Measurements from ENCODE around the gene BEX3. TPM values are rescaled to one million over a fixed set of nuclear protein-coding genes. Genes with fewer than 3 reads are reported as not detected.

BEX3 gene
- total RNA-seq, 4 donors from 2014 or later: 43.8 to 71.7 (median 51.3) TPM

DNA sequence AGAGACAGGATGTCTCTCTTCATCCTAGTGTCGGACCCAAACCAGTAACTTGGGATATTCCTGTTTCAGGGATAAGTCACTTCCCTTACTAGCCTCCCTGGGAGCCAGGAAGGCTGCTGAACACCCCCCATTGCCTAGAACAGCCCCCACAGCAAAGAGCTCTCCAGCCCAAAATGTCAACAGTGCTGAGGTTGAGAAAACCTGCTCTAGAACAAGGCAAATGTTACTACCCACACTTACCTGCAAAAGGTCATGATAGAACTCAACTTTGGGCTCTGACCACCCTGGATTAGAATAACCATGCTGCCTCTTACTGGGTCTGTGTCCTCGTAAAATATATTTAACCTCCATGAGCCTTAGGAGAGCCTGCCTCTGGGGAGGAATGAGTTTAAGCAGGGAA lies 20.3 kb downstream of the BEX3 start:
- 69% methylated on average over 2 of the region's 2 CpGs for WGBS
- H3K27me3 ChIP-seq: no peaks in the 10 kb centered on the region
- TF ChIP-seq EP300 (IDR thresholded peaks at IDR 0.05): no peak
- TF ChIP-seq, protein P1, sequence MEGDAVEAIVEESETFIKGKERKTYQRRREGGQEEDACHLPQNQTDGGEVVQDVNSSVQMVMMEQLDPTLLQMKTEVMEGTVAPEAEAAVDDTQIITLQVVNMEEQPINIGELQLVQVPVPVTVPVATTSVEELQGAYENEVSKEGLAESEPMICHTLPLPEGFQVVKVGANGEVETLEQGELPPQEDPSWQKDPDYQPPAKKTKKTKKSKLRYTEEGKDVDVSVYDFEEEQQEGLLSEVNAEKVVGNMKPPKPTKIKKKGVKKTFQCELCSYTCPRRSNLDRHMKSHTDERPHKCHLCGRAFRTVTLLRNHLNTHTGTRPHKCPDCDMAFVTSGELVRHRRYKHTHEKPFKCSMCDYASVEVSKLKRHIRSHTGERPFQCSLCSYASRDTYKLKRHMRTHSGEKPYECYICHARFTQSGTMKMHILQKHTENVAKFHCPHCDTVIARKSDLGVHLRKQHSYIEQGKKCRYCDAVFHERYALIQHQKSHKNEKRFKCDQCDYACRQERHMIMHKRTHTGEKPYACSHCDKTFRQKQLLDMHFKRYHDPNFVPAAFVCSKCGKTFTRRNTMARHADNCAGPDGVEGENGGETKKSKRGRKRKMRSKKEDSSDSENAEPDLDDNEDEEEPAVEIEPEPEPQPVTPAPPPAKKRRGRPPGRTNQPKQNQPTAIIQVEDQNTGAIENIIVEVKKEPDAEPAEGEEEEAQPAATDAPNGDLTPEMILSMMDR (IDR thresholded peaks at IDR 0.05): no peak
- no peak for TF ChIP-seq POLR2AphosphoS5 (IDR thresholded peaks at IDR 0.05)
- no peak for TF ChIP-seq POLR2A (IDR thresholded peaks at IDR 0.05)
- DNase-seq (ENCODE audit: low spot score in 2 of 2): no peak
- no peak overlapping the region for H3K4me3 ChIP-seq
- H3K36me3 ChIP-seq: no peaks in the 10 kb centered on the region
- no peaks in the 10 kb centered on the region for H3K4me1 ChIP-seq
- H3K27ac ChIP-seq: no peak overlapping the region
- H3K9me3 ChIP-seq: no peaks in the 10 kb centered on the region

DNA sequence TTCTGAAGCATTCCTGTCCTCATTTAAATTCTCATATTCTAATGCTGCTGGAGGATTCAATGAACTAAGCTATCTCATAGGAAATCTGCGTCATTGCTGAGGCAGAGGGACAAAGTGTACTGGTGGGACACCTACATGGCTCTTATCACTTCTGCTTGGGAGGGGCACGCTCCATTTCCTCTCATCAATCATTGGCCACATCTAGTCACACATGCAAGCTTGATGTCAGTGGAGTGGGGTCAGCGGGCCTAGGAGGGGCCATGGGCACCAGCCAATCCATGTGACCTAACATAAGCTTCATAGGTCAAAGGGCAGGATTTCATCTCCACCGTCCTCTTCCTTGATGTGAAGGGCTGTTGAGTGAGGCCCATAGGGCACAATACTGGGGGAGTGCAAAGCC lies 21.4 kb downstream of the BEX3 start:
- Histone ChIP-seq H3K4me3 (no peak overlapping the region), H3K4me1 (no peaks in the 10 kb centered on the region), H3K27ac (no peak overlapping the region), H3K9me3 (no peaks in the 10 kb centered on the region), H3K36me3 (no peaks in the 10 kb centered on the region), H3K27me3 (no peaks in the 10 kb centered on the region)
- WGBS: 80% methylated on average over 4 of the region's 4 CpGs
- TF ChIP-seq, protein P1 (IDR thresholded peaks at IDR 0.05): no peak
- TF ChIP-seq EP300 (IDR thresholded peaks at IDR 0.05): no peak
- no peak for TF ChIP-seq POLR2A (IDR thresholded peaks at IDR 0.05)
- TF ChIP-seq POLR2AphosphoS5 (IDR thresholded peaks at IDR 0.05): no peak
- no peak for DNase-seq (ENCODE audit: low spot score in 2 of 2)

DNA sequence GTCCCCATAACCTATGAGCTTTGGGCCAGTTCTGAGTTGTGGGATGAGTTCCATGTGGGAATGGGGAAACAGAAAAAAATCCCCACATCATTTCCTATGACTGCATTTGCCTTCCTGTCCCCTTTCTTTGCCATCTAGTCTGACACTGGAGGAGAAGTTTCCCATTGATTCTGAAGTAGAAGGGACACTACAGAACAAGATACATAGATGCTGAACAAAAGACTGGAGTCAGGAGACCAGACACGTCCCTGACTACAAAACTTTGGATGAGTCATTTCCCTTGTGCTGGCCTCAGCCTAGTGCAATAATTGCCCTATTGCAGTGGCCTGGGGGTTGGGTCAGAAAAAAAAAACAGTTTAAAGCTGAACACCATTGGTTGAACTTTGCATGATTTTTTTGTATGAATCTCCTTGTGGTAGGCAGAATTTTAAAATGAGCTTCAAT lies 22.1 kb downstream of the BEX3 start:
- TF ChIP-seq POLR2A (IDR thresholded peaks at IDR 0.05) (no peak), POLR2AphosphoS5 (IDR thresholded peaks at IDR 0.05) (no peak), EP300 (IDR thresholded peaks at IDR 0.05) (no peak)
- TF ChIP-seq, protein P1 (IDR thresholded peaks at IDR 0.05): no peak
- no peaks in the 10 kb centered on the region for H3K36me3 ChIP-seq
- no peak overlapping the region for H3K4me3 ChIP-seq
- 5% methylated on average over 1 of the region's 1 CpG for WGBS
- H3K9me3 ChIP-seq: no peaks in the 10 kb centered on the region
- H3K27me3 ChIP-seq: no peaks in the 10 kb centered on the region
- no peaks in the 10 kb centered on the region for H3K4me1 ChIP-seq
- DNase-seq (ENCODE audit: low spot score in 2 of 2): no peak
- H3K27ac ChIP-seq: no peak overlapping the region

DNA sequence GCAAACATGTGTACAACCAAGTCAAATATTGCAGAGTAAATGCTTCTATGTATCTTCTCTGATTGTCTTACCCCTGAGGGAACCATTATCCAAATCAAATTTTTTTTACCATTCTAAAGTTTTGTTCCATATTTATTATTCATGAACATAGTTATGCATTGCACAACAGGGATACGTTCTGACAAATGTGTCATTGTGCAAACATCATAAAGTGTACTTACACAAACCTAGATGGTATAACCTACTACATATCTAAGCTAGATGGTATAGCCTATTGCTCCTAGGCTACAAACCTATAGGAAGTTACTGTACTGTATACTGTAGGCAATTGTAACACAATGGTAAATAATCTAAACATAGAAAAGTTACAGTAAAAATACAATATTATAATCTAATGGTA lies 23.4 kb downstream of the BEX3 start:
- H3K9me3 ChIP-seq: no peaks in the 10 kb centered on the region
- H3K27me3 ChIP-seq: no peaks in the 10 kb centered on the region
- TF ChIP-seq EP300 (IDR thresholded peaks at IDR 0.05) (no peak), POLR2A (IDR thresholded peaks at IDR 0.05) (no peak), POLR2AphosphoS5 (IDR thresholded peaks at IDR 0.05) (no peak)
- TF ChIP-seq, protein P1 (IDR thresholded peaks at IDR 0.05): no peak
- no peak for DNase-seq (ENCODE audit: low spot score in 2 of 2)
- H3K4me1 ChIP-seq: no peaks in the 10 kb centered on the region
- H3K36me3 ChIP-seq: no peaks in the 10 kb centered on the region
- H3K4me3 ChIP-seq: no peak overlapping the region
- 22% methylated on average over 1 of the region's 1 CpG for WGBS
- no peak overlapping the region for H3K27ac ChIP-seq

DNA sequence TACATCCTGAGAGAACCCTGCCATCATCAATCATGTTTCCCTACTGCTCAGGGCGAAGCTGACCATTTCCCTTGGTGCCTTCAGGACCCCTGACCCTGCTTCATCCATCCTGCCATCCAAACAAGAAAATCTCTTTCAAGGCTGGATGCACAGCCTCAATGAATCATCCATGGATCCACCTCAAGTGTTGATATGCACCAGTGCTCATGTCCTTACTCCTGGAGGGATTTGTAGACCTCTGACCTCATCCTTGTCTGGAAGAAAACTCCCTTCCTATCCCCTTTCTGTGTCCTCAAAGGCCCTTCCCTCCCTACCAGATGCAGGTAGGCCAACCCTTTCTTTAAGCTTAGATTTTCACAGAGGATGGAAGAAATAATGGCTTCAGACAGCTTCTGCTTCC lies 24.6 kb downstream of the BEX3 start:
- H3K9me3 ChIP-seq: no peaks in the 10 kb centered on the region
- no peak for DNase-seq (ENCODE audit: low spot score in 2 of 2)
- WGBS: 41% methylated on average over 1 of the region's 1 CpG
- H3K36me3 ChIP-seq: no peaks in the 10 kb centered on the region
- no peak for TF ChIP-seq POLR2AphosphoS5 (IDR thresholded peaks at IDR 0.05)
- TF ChIP-seq, protein P1 (IDR thresholded peaks at IDR 0.05): no peak
- TF ChIP-seq POLR2A (IDR thresholded peaks at IDR 0.05): no peak
- no peak for TF ChIP-seq EP300 (IDR thresholded peaks at IDR 0.05)
- no peak overlapping the region for H3K27ac ChIP-seq
- no peaks in the 10 kb centered on the region for H3K27me3 ChIP-seq
- H3K4me3 ChIP-seq: no peak overlapping the region
- no peaks in the 10 kb centered on the region for H3K4me1 ChIP-seq
